Brain microvascular endothelial cell (primary cell): ENCODE data around the gene WDR45.
A peak's percentile ranks its signal among the peaks of the same experiment; 100 is the strongest.

ENCODE experiments used
- DNase-seq: peaks from one replicate; pipeline ENCODE4 v3.0.0-alpha.2; 2020
- H3K27ac ChIP-seq: fragments of 250-450 bp; sonication (Bioruptor Pico); 2 replicates; pipeline ENCODE4 v1.5.1; 2020; ENCODE audit warnings: mild to moderate bottlenecking, moderate library complexity
- H3K27me3 ChIP-seq: fragments of 250-450 bp; sonication (Bioruptor Pico); replicated peaks from 2 replicates; pipeline ENCODE4 v1.5.1; 2020; ENCODE audit warnings: mild to moderate bottlenecking
- H3K36me3 ChIP-seq: fragments of 250-450 bp; sonication (Bioruptor Pico); replicated peaks from 2 replicates; pipeline ENCODE4 v1.5.1; 2020; ENCODE audit warnings: mild to moderate bottlenecking
- H3K4me3 ChIP-seq: 2 replicates; pipeline ENCODE4 v1.5.1; 2011; ENCODE audit warnings: low read depth, mild to moderate bottlenecking, control low read depth, low read length, moderate library complexity
- CTCF ChIP-seq: IDR thresholded peaks from 2 replicates; pipeline ENCODE4 v1.5.1; 2011; ENCODE audit warnings: low read depth, mild to moderate bottlenecking, moderate library complexity, low read length, control low read depth, inconsistent platforms; ENCODE audit errors: missing control alignments
- in situ Hi-C: cut with HindIII; loops from 2 replicates; pipeline ENCODE4 v1.10.0; 2017; ENCODE audit warnings: low sequenced_read_pairs, low pct_ligation_motif_present

Gene WDR45

GRCh38 chrX:49040376-49040955 lies 39.2 kb downstream of the WDR45 start:
- Histone ChIP-seq H3K27me3 (no peaks in the 10 kb centered on the region), H3K27ac (peak overlapping the region; percentile 95), H3K36me3 (peaks cover 29% of the 10 kb centered on the region), H3K4me3 (peak overlapping the region; percentile 42)
- in situ Hi-C loops: no loop called here
- DNase-seq: peak; percentile 17
- no peak for TF ChIP-seq CTCF

- peak overlapping the region; percentile 95 for H3K27ac ChIP-seq
- peaks cover 30% of the 10 kb centered on the region for H3K36me3 ChIP-seq
- in situ Hi-C loops: no loop called here
- no peaks in the 10 kb centered on the region for H3K27me3 ChIP-seq
- no peak for TF ChIP-seq CTCF
- H3K4me3 ChIP-seq: peak overlapping the region; percentile 42
- peak; percentile 81 for DNase-seq
Measured at GRCh38 chrX:49039598-49040375, 39.9 kb downstream of the WDR45 start.

GRCh38 chrX:49037883-49038475 lies 41.7 kb downstream of the WDR45 start:
- no peaks in the 10 kb centered on the region for H3K27me3 ChIP-seq
- H3K36me3 ChIP-seq: peaks cover 43% of the 10 kb centered on the region
- no peak for TF ChIP-seq CTCF
- DNase-seq: no peak
- H3K4me3 ChIP-seq: no peak overlapping the region
- H3K27ac ChIP-seq: no peak overlapping the region
- in situ Hi-C loops: no loop called here

- H3K27ac ChIP-seq: no peak overlapping the region
- H3K27me3 ChIP-seq: no peaks in the 10 kb centered on the region
- DNase-seq: no peak
- no peak for TF ChIP-seq CTCF
- in situ Hi-C loops: no loop called here
- H3K36me3 ChIP-seq: peaks cover 20% of the 10 kb centered on the region
- H3K4me3 ChIP-seq: no peak overlapping the region
Measured at GRCh38 chrX:49030283-49030682, 49.4 kb downstream of the WDR45 start.

- H3K27ac ChIP-seq: no peak overlapping the region
- H3K4me3 ChIP-seq: no peak overlapping the region
- no peaks in the 10 kb centered on the region for H3K27me3 ChIP-seq
- no peak for DNase-seq
- in situ Hi-C loops: no loop called here
- peaks cover 20% of the 10 kb centered on the region for H3K36me3 ChIP-seq
- TF ChIP-seq CTCF: no peak
Measured at GRCh38 chrX:49029876-49030275, 49.8 kb downstream of the WDR45 start.
